NCI-H2107 treated with DMSO at 0.1 percent for 48 hours (cell line): Measurements from ENCODE around the gene DEGS1.

ENCODE experiments used
- DNase-seq: peaks from one replicate; lab custom pipeline; 2025; ENCODE audit not compliant: unreplicated experiment; lab: John Stamatoyannopoulos, UW

Gene DEGS1

DNA sequence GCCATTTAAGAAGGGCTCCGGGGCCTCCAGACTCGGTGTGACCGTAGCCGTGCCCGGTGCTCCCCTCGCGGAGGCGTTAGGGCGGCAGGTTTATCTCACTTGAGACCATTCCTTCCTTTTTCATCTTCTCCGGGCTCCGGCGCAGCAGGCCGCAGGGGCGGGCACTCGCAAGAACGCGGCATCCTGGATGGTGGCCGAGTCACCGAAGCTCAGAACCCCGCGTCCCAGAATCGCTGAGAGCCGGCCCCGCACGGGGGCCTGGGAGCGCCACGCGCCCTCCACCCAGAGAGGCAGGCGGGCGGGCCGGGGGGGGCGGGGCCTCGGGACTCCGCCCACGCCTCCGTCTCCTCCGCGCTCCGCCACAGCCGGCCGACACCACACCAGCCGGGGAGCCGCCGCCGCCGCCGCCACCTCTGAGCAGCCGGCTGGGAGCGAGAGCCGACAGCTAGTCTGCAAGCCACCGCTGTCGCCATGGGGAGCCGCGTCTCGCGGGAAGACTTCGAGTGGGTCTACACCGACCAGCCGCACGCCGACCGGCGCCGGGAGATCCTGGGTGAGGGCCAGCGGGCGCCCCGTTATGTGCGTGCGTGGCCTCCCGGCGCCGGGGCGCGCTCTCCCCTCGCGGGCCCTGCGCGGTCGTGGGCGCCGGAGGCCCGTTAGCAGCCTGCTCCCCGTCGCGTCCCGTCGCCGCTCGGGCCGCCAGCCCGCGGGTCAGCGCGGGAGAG, at the start of gene DEGS1:
Gene DEGS1, plus strand, starts transcription at position 375 of the 725 bp plus-strand sequence. Its CDS starts 97 bp downstream, at position 472.
- peak; percentile 77 for DNase-seq

- no peak for DNase-seq
Measured at GRCh38 chr1:224133741-224134299, 49.2 kb upstream of the DEGS1 start.

GRCh38 chr1:224137518-224137917, 45.5 kb upstream of the DEGS1 start:
- DNase-seq, result no peak

GRCh38 chr1:224138198-224138597, 44.8 kb upstream of the DEGS1 start:
- DNase-seq, result no peak

DNA sequence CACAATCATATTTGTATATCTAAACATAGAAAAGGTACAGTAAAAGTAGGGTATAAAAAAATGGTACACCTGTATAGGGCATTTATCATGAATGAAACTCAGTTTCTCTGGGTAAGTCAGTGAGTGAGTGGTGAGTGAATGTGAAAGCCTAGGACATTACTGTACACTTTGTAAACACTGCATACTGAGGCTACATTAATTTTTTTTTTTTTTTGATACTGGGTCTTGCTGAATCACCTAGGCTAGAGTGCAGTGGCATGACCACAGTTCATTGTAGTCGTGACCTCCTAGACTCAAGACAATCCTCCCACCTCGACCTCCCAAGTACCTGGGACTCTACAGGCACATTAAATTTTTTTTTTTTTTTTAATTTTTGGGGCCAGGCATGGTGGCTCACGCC, 41.3 kb upstream of the DEGS1 start:
- DNase-seq, result no peak

DNA sequence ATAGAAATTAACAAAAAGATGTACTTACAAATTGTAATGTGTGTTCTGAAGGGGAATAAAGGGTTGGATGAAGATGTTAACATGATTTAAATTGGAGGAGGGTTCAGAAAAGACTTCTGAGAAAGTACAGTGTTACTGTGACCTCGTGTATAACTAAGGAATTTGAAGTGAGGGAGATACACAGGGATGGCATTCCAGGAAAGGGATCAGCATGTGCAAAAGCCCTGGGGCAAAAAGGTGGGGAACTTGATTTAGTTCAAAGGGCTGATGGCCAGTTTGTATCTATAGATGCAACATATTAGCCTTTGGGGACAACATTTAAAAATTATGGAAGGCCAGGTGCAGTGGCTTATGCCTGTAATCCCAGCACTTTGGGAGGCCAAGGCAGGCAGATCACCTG, 33.3 kb upstream of the DEGS1 start:
- no peak for DNase-seq

DNA sequence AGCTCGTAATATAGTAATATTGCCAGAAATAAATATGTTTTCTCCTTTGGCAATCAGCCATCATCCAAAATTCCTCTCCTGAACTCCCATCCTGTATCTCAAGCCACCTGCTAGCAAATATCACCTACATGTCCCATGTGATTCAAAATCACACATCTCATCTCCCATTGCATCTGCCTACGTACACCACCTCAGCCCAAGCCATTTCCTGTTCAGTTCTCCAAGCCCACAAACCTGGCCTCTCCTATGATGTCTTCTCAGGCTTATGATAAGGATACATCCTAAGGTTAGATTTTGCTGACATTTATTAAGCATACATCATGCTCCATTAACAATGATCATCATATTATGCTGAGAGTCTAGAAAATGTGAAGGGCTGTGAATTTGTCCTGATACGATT, 31.9 kb upstream of the DEGS1 start:
- DNase-seq, result no peak

GRCh38 chr1:224157316-224157715, 25.7 kb upstream of the DEGS1 start:
- DNase-seq, result no peak

DNA sequence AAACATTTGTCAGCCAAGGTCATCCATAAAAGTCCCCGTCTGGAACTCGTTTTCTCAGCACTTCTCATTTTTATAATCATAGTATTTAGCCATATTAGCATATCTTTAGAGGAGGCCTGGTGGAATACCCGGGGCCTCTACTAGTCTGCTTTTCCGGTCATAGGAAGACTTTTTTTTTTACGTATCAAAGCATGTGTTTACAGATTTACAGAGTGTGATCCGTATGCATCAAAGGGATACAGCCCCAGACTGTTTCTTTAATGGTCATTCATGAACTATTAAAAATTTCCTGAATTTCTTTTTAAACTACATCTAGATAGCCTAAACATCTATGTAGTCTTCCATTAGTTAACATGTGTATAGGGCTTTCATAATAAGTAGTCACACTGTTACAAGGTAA, 23.5 kb upstream of the DEGS1 start:
- DNase-seq, result no peak

DNA sequence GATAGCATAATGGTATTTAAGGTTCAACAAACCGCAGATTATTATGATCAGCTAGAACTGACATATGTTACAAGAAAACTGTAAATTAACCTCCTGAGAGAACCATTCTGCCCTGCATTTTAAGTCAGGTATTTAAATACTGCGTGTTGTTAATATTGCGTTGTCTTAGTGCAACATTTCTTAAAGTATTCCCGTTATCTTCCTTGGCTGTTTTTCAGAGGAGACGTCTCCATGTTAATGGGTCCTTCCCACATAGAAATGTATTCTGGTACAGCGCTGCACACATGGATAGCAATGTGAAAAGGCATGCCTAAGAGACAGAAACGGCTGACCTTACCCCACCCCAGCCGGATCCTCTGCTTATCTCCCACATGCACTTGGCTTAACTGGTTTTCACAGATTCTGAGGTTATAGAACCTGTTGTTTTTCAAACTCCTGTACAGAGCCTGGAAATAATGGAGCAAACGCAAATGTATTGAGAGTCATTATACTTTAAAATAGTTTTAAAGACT, 22.8 kb upstream of the DEGS1 start:
- DNase-seq, result no peak

DNA sequence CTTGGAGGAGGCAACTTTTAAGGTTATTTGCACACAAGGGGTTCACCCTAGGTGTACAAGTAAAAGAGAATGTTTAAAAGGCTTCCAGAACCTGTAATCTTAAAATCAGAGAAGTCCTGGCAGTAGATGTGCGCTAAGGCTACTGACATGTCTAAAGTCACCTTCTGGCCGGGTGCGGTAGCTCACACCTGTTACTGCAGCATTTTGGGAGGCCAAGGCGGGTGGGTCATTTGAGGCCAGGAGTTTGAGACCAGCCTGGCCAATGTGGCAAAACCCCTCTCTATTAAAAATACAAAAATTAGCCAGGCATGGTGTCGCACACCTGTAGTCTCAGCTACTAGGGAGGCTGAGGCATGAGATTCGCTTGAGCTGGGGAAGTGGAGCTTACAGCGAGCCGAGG, 20.3 kb upstream of the DEGS1 start:
- DNase-seq, result no peak

GRCh38 chr1:224163311-224163710, 19.7 kb upstream of the DEGS1 start:
- DNase-seq, result no peak

DNA sequence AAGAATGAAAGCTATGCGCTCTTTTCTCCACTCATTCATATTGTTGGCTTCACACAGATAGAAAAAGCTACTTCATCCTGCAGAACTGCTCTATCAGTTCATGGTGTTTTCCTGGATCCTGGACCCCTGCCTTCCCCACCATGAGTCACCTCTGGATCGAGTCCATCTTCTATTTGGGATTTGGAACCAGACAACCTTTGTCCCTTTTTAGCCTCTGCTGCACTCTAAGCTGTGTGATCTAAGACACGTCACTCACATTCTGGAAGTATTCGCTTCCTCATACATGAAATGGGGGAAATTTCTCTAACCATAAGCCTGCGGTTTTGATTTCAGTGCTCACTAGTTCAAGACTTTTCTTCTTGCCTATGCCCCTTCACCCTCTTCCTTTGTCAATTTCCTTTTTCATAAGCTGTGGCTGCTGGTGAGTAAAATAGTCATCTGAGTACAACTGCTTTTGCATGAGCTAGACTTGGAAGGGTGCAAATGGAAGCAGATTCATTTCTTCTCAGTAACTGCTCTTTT, 14.1 kb upstream of the DEGS1 start:
- DNase-seq, result no peak

DNA sequence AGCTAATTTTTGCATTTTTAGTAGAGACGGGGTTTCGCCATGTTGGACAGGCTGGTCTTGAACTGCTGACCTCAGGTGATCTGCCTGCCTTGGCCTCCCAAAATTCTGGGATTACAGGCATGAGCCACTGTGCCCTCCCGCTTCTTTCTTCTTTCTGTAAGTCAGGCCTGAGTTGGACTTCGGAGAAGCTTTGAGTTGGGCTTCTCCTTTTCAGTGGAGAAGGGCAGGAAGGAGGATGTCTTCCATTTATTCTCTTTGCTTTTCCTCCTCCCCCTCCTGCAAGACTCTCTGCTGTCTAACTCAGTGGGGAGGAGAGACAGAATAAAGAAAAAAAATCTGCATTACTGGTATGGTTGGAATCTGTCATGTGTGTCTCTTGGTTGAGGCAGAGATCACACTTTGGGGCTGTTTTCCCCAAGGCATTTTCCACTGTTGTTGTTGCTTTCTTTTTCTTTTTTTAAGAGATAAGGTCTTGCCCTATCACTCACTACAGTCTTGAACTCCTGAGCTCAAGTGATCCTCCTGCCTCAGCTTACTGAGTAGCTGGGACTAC, 13.2 kb upstream of the DEGS1 start:
- no peak for DNase-seq

GRCh38 chr1:224170343-224170742, 12.7 kb upstream of the DEGS1 start:
- no peak for DNase-seq

DNA sequence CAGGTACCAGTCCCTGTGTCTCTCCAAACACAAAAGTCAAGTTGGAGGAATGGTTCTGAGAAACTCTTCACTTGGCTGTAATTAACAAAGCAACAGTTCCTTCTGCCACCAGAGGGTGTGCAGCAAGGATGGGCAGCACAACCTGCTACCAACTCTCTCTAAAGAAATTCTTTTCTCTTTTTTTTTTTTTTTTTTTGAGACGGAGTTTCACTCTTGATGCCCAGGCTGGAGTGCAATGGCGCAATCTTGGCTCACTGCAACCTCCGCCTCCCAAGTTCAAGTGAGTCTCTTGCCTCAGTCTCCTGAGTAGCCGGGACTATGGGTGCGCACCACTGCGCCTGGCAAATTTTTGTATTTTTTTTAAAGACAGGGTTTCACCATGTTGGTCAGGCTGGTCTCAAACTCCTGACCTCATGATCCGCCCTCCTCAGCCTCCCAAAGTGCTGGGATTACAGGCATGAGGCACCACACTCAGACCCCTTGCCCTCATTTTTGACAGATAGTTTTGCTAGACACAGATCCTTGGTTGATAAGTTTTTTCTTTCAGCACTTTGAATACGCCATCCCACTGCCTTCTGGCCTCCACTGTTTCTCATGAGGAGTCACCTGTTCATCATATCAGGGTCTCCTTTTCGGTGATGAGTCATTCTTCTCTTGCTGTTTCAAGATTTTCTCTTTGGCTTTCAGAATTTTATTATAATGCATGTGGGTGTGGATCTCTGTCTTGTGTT, 12.1 kb upstream of the DEGS1 start:
- DNase-seq, result no peak

DNA sequence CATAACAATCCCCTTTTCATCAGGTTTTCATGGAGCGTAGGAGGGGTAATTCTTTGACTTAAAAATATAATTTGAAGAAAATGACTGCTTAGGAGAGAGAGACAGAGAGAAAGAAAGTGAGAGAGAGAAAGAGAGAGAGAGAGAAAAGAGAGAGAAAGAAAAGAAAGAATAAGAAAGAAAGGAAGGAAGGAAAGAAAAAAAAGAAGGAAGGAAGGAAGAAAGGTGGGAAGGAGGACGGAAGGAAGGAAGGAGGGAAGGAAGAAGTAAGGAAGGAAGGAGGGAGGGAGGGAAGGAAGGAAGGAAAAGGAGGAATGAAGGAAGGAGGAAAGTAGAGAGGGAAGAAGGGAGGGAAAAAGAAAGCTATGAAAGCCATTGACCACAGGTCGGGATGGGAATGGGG, 10.8 kb upstream of the DEGS1 start:
- DNase-seq, result no peak

DNA sequence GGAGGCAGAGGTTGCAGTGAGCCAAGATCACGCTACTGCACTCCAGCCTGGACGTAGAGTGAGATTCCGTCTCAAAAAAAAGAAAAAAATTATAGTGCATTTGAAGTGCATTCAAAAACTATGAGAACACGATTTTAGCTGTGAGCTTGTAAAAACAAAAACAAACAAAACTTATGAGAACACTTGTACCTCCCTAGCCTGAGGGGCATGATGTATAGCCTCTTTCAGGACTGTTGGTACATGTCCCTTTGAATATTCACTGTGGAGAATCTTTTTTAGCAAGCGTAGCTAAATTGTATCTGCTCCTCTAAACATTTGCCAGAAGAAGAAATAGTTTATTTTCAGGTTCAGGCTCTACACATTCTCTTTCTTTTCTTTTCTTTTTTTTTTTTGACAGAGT, 9.5 kb upstream of the DEGS1 start:
- DNase-seq, result no peak

- DNase-seq, result no peak
Measured at GRCh38 chr1:224175617-224176016, 7.4 kb upstream of the DEGS1 start.

DNA sequence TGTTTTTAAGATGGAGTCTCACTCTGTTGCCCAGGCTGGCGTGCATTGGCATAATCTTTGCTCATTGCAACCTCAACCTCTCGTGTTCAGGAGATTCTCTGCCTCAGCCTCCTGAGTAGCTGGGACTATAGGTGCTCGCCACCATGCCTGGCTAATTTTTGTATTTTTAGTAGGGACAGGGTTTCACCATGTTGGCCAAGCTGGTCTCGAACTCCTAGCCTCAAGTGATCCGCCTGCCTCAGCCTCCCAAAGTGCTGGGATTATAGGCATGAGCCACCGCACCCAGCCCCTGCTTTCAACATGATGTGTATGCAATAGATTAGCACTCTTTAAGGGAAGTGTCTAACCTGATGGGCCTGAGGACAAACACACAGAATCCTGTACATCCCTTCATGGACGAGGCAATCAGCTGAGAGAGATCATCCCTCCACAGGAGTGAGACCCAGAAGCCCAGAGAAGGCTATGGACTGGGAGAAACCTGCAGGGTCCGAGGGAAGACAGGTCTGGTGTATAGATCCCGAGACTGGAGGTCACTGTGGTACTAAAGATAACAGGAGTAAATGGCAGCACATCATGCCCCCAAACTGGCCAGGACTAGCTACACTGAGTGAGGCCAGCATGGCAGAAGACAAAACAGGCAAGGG, 5.6 kb upstream of the DEGS1 start:
- DNase-seq, result no peak

- DNase-seq, result no peak
Measured at GRCh38 chr1:224178894-224179293, 4.1 kb upstream of the DEGS1 start.
